ENCODE measurements around the gene ATP5F1E.

The ATP5F1E gene

DNA sequence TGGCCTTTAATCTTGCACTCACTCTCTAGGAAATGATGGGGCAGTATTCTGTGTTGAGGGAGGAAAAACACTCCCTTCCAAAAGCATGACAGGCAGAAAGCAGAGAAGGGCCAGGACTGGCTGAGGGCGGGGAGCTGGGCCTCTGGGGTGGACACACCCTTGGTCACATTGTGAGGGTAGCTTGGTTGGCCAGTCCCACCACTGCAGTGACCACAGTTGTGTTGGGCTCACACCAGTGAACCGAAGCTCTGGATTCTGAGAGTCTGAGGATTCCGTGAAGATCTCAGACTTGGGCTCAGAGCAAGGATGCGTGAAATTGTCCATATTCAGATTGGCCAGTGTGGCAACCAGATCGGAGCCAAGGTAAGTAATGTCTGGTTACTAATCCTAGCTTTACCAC is 12.9 kb downstream of the ATP5F1E start, which contains the start of gene TUBB1 (continued):
- TF ChIP-seq, protein P1, sequence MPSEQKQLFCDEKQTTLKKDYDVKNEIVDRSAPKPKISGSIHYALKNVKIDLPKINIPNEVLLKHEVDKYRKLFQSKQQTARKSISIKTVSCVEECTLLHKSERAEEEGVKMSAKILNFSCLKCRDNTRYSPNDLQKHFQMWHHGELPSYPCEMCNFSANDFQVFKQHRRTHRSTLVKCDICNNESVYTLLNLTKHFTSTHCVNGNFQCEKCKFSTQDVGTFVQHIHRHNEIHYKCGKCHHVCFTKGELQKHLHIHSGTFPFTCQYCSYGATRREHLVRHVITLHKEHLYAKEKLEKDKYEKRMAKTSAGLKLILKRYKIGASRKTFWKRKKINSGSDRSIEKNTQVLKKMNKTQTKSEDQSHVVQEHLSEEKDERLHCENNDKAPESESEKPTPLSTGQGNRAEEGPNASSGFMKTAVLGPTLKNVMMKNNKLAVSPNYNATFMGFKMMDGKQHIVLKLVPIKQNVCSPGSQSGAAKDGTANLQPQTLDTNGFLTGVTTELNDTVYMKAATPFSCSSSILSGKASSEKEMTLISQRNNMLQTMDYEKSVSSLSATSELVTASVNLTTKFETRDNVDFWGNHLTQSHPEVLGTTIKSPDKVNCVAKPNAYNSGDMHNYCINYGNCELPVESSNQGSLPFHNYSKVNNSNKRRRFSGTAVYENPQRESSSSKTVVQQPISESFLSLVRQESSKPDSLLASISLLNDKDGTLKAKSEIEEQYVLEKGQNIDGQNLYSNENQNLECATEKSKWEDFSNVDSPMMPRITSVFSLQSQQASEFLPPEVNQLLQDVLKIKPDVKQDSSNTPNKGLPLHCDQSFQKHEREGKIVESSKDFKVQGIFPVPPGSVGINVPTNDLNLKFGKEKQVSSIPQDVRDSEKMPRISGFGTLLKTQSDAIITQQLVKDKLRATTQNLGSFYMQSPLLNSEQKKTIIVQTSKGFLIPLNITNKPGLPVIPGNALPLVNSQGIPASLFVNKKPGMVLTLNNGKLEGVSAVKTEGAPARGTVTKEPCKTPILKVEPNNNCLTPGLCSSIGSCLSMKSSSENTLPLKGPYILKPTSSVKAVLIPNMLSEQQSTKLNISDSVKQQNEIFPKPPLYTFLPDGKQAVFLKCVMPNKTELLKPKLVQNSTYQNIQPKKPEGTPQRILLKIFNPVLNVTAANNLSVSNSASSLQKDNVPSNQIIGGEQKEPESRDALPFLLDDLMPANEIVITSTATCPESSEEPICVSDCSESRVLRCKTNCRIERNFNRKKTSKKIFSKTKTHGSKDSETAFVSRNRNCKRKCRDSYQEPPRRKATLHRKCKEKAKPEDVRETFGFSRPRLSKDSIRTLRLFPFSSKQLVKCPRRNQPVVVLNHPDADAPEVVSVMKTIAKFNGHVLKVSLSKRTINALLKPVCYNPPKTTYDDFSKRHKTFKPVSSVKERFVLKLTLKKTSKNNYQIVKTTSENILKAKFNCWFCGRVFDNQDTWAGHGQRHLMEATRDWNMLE (tag by site-specific recombination; conservative IDR thresholded peaks at IDR 0.05; ENCODE audit: low read depth), result no peak
- TF ChIP-seq GLI4 (tag by site-specific recombination; IDR thresholded peaks at IDR 0.05) (no peak), ZIC2 (tag by site-specific recombination; IDR thresholded peaks at IDR 0.05) (no peak), HOXA7 (CRISPR knock-in tag; IDR thresholded peaks at IDR 0.05; ENCODE audit: borderline replicate concordance) (no peak)

DNA sequence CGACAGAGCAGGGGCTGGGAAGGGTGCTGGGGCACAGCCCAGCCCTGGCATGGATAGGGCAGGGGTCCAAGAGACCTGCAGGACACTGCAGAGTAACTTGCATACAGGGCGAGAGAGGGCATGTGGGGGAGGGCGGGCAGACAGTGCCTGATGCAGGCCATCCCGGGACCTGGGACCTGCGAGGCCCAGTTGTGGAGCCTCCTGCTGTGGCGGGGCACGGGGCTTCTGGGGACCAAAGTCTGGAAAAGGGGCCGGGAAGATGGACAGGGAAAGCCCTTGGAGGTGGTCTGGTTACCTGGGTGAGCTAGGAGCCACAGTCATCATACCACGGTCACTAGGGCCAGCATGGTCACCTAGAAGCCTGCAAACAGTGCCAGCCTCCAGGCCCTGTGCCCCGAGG is 13.3 kb downstream of the ATP5F1E start:
- Histone ChIP-seq H3K9me3 (ENCODE audit: control insufficient read depth, insufficient read depth, low read depth, low read length) (no peaks in the 10 kb centered on the region), H3K4me3 (ENCODE audit: low read depth, low read length) (no peak overlapping the region), H3K4me1 (ENCODE audit: control insufficient read depth, insufficient read depth, low read length) (no peaks in the 10 kb centered on the region), H3K27ac (ENCODE audit: extremely low read depth, low read depth, low read length) (no peak overlapping the region), H3K36me3 (ENCODE audit: control insufficient read depth in 2 of 2, insufficient read depth in 1 of 2, low read length in 2 of 2) (peaks cover 3 to 13% of the 10 kb centered on the region in 2 experiments; a peak in 2 of 3 replicates)
- ChIA-PET CTCF (interaction anchor here (1.0 kb wide), 1 partner anchor 203 kb away, joined by 3 read pairs; no protein-coding TSS in a partner anchor), POLR2A (interaction anchor here (5.1 kb wide), 1 partner anchor 13 kb away, joined by 19 read pairs; the partner anchor contains the start of gene ATP5F1E)
- TF ChIP-seq, protein P2, sequence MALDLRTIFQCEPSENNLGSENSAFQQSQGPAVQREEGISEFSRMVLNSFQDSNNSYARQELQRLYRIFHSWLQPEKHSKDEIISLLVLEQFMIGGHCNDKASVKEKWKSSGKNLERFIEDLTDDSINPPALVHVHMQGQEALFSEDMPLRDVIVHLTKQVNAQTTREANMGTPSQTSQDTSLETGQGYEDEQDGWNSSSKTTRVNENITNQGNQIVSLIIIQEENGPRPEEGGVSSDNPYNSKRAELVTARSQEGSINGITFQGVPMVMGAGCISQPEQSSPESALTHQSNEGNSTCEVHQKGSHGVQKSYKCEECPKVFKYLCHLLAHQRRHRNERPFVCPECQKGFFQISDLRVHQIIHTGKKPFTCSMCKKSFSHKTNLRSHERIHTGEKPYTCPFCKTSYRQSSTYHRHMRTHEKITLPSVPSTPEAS (tag by site-specific recombination; IDR thresholded peaks at IDR 0.05), result no peak
- TF ChIP-seq ZNF555 (tag by site-specific recombination; conservative IDR thresholded peaks at IDR 0.05) (no peak), KLF10 (tag by site-specific recombination; IDR thresholded peaks at IDR 0.05) (no peak), ZBTB7A (tag by site-specific recombination; IDR thresholded peaks at IDR 0.05; ENCODE audit: low read depth) (no peak), ZNF585B (tag by site-specific recombination; IDR thresholded peaks at IDR 0.05) (no peak), PRDM1 (tag by site-specific recombination; IDR thresholded peaks at IDR 0.05) (no peak), ZNF146 (tag by site-specific recombination; IDR thresholded peaks at IDR 0.05) (no peak), OSR2 (tag by site-specific recombination; IDR thresholded peaks at IDR 0.05) (no peak)
- TF ChIP-seq, protein P3, sequence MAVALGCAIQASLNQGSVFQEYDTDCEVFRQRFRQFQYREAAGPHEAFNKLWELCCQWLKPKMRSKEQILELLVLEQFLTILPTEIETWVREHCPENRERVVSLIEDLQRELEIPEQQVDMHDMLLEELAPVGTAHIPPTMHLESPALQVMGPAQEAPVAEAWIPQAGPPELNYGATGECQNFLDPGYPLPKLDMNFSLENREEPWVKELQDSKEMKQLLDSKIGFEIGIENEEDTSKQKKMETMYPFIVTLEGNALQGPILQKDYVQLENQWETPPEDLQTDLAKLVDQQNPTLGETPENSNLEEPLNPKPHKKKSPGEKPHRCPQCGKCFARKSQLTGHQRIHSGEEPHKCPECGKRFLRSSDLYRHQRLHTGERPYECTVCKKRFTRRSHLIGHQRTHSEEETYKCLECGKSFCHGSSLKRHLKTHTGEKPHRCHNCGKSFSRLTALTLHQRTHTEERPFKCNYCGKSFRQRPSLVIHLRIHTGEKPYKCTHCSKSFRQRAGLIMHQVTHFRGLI (tag by site-specific recombination; IDR thresholded peaks at IDR 0.05), result no peak
- TF ChIP-seq, protein P4, sequence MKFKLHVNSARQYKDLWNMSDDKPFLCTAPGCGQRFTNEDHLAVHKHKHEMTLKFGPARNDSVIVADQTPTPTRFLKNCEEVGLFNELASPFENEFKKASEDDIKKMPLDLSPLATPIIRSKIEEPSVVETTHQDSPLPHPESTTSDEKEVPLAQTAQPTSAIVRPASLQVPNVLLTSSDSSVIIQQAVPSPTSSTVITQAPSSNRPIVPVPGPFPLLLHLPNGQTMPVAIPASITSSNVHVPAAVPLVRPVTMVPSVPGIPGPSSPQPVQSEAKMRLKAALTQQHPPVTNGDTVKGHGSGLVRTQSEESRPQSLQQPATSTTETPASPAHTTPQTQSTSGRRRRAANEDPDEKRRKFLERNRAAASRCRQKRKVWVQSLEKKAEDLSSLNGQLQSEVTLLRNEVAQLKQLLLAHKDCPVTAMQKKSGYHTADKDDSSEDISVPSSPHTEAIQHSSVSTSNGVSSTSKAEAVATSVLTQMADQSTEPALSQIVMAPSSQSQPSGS (tag by site-specific recombination; IDR thresholded peaks at IDR 0.05; ENCODE audit: low read depth), result no peak

Measured in HEK293 (cell line).